Right lobe of liver (tissue), 6 donors: ENCODE measurements around the gene RPS6KB1. TPM values are rescaled to one million over a fixed set of nuclear protein-coding genes. Genes with fewer than 3 reads are reported as not detected.
"Not testable (repeated sequence)": the region's sequence is repeated elsewhere in the genome, so short reads cannot be mapped to it uniquely, and the experiment has no call there.

Experiments
- ATAC-seq, 4 donors: fragments of 200-7000 bp; cut with Tn5 transposase; one replicate each; pipeline ENCODE4 v1.9.1; 2020; ENCODE audit warnings: mild to moderate bottlenecking in 4 of 4, moderate library complexity in 4 of 4
- DNase-seq, 3 donors: peaks; one replicate each; pipeline ENCODE4 v3.0.0-alpha.2; 2020
- H3K27ac ChIP-seq, 3 donors: fragments of 200-600 bp; one replicate each; pipeline ENCODE4 v1.8.0; 2022
- H3K27me3 ChIP-seq, 2 donors: fragments of 200-600 bp; one replicate each; pipeline ENCODE4 v1.8.0; 2022
- H3K36me3 ChIP-seq, 4 donors: fragments of 200-600 bp; sonication (generic) in 1 of 4; one replicate each; pipeline versions ENCODE4 v1.5.1 to v1.8.0; 2017 to 2022; ENCODE audit warnings: control low read depth in 1 of 4
- H3K4me1 ChIP-seq, 4 donors: fragments of 200-600 bp; sonication (generic) in 1 of 4; one replicate each; pipeline versions ENCODE4 v1.5.1 to v1.8.0; 2017 to 2022; ENCODE audit warnings: control low read depth in 1 of 4
- H3K4me3 ChIP-seq, 3 donors: fragments of 200-600 bp; one replicate each; pipeline ENCODE4 v1.8.0; 2022
- H3K9me3 ChIP-seq, 4 donors: fragments of 200-600 bp; sonication (generic) in 1 of 4; one replicate each; pipeline versions ENCODE4 v1.5.1 to v1.8.0; 2017 to 2022; ENCODE audit warnings: control low read depth in 1 of 4
- POLR2A ChIP-seq: fragments of 450-650 bp; IDR thresholded peaks from one replicate; pipeline ENCODE4 v1.6.1; 2017; ENCODE audit warnings: antibody characterized with exemption, mild to moderate bottlenecking
- WGBS: methylation state at CpG from one replicate; pipeline ENCODE4 v1.1.6; 2018; ENCODE audit warnings: low coverage, low lambda C conversion rate; ENCODE audit not compliant: insufficient coverage; ENCODE audit errors: missing lambda C conversion rate; 5-methylcytosine and 5-hydroxymethylcytosine counted together
- intact Hi-C, 2 donors: fragments of 100-400 bp; cut with DNase I; formaldehyde crosslinking; loops; one replicate each; pipeline versions ENCODE4 v1.11.2 to v1.14.1; 2022
- total RNA-seq, 6 experiments: library from RNA; depleted of rRNA in 2 of 6; stranded (reverse); fragments of >200 nt in 2 of 6; fragmentation: NEBNext Ultra II Directional in 3 of 6; extraction: Animal tissue kit (Norgen Biotek cat#: 25700) in 3 of 6; gene quantifications; one replicate each; pipeline versions ENCODE4 v1.1.0 to v1.2.4, GENCODE V29; 2016 to 2023
- TF ChIP-seq, protein P1 (sequence below), 4 donors: fragments of 200-600 bp in 3 of 4; fragments of 450-650 bp in 1 of 4; IDR thresholded peaks; one replicate each; pipeline versions ENCODE4 v1.5.1 to v1.8.0; 2016 to 2022; ENCODE audit warnings: antibody characterized with exemption in 4 of 4, mild to moderate bottlenecking in 2 of 4
- donor health status: DM: no; HTN: yes; CAD: no.
- donor health status: DM: no; HTN: no; CAD: no.
- donor health status: DM: no; HTN: no; CAD: no.
- donor health status: DM: no; HTN: yes; CAD: no.
- donor health status: DM: no; HTN: yes; CAD: no.

RPS6KB1 gene
- total RNA-seq, 6 experiments from 2014 or later = 11.3 to 20.3 (median 14.8) TPM

DNA sequence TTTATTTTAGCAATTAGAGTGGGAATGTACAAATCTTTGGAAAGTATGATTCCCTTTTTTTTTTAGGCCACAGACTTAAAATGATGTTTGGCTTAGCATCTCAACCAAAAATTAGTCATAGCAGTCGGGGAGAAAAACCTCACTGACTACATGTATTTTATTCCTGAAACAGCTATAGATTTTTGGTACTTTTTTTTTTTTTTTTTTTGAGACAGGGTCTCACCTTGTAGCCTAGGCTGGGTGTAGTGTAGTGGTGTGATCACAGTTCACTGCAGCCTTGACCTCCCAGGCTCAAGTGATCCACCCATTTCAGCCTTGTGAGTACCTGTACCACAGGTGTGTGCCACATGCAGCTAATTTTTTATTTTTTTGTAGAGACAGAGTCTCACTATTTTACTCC is 48.2 kb downstream of the RPS6KB1 start:
- WGBS = 83% methylated on average over 1 of the region's 1 CpG
- no peaks in the 10 kb centered on the region for H3K27me3 ChIP-seq
- no peaks in the 10 kb centered on the region for H3K4me1 ChIP-seq
- intact Hi-C loops = no loop called here
- TF ChIP-seq, protein P1, sequence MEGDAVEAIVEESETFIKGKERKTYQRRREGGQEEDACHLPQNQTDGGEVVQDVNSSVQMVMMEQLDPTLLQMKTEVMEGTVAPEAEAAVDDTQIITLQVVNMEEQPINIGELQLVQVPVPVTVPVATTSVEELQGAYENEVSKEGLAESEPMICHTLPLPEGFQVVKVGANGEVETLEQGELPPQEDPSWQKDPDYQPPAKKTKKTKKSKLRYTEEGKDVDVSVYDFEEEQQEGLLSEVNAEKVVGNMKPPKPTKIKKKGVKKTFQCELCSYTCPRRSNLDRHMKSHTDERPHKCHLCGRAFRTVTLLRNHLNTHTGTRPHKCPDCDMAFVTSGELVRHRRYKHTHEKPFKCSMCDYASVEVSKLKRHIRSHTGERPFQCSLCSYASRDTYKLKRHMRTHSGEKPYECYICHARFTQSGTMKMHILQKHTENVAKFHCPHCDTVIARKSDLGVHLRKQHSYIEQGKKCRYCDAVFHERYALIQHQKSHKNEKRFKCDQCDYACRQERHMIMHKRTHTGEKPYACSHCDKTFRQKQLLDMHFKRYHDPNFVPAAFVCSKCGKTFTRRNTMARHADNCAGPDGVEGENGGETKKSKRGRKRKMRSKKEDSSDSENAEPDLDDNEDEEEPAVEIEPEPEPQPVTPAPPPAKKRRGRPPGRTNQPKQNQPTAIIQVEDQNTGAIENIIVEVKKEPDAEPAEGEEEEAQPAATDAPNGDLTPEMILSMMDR (IDR thresholded peaks at IDR 0.05) = no peak
- no peak for TF ChIP-seq POLR2A
- no peak for ATAC-seq
- H3K27ac ChIP-seq = no peak overlapping the region
- peaks cover 0 to 65% (median 12%) of the 10 kb centered on the region in 4 donors for H3K36me3 ChIP-seq
- no peak for DNase-seq
- no peak overlapping the region for H3K4me3 ChIP-seq
- no peaks in the 10 kb centered on the region for H3K9me3 ChIP-seq

DNA sequence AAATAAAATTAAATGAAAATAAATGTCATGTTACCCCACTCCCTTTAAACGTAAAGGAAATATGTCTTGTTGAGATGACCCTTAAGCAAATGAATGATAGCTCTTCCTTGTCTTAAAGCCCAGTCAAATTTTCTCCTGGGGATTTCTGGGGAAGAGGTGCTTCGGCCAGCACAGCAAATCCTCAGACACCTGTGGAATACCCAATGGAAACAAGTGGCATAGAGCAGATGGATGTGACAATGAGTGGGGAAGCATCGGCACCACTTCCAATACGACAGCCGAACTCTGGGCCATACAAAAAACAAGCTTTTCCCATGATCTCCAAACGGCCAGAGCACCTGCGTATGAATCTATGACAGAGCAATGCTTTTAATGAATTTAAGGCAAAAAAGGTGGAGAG is 53.5 kb downstream of the RPS6KB1 start:
- H3K27ac ChIP-seq, ATAC-seq, H3K27me3 ChIP-seq, H3K9me3 ChIP-seq, H3K4me3 ChIP-seq, DNase-seq, H3K4me1 ChIP-seq, intact Hi-C loops: not testable (repeated sequence)
- 91% methylated on average over 5 of the region's 7 CpGs for WGBS
- peaks cover 0 to 46% (median 18%) of the 10 kb centered on the region in 4 donors for H3K36me3 ChIP-seq

DNA sequence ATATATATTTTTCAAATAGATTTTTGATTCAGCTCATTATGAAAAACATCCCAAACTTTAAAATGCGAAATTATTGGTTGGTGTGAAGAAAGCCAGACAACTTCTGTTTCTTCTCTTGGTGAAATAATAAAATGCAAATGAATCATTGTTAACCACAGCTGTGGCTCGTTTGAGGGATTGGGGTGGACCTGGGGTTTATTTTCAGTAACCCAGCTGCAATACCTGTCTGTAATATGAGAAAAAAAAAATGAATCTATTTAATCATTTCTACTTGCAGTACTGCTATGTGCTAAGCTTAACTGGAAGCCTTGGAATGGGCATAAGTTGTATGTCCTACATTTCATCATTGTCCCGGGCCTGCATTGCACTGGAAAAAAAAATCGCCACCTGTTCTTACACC is 54.4 kb downstream of the RPS6KB1 start:
- intact Hi-C loops = not testable (repeated sequence)

DNA sequence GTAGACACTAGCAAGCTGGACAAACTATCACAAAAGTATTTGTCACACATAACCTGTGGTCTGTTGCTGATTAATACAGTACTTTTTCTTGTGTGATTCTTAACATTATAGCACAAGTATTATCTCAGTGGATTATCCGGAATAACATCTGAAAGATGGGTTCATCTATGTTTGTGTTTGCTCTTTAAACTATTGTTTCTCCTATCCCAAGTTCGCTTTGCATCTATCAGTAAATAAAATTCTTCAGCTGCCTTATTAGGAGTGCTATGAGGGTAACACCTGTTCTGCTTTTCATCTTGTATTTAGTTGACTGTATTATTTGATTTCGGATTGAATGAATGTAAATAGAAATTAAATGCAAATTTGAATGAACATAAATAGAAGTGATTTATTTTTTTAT is 57.1 kb downstream of the RPS6KB1 start:
- Histone ChIP-seq H3K27ac (no peak overlapping the region), H3K4me1 (no peaks in the 10 kb centered on the region), H3K9me3 (no peaks in the 10 kb centered on the region), H3K36me3 (peaks cover 0 to 36% (median 17%) of the 10 kb centered on the region in 4 donors), H3K27me3 (no peaks in the 10 kb centered on the region), H3K4me3 (no peak overlapping the region)
- ATAC-seq = no peak
- no peak for DNase-seq
- 84% methylated on average over 3 of the region's 3 CpGs for WGBS
- TF ChIP-seq POLR2A = no peak
- TF ChIP-seq, protein P1 (IDR thresholded peaks at IDR 0.05) = no peak
- intact Hi-C loops = no loop called here

More for the DNA sequence above, 54.4 kb downstream of the RPS6KB1 start:
- not testable (repeated sequence) for ATAC-seq, H3K9me3 ChIP-seq, H3K4me1 ChIP-seq, H3K27ac ChIP-seq, DNase-seq, H3K4me3 ChIP-seq, H3K27me3 ChIP-seq
- WGBS = 84% methylated on average over 4 of the region's 4 CpGs
- H3K36me3 ChIP-seq = peaks cover 0 to 39% (median 17%) of the 10 kb centered on the region in 4 donors

DNA sequence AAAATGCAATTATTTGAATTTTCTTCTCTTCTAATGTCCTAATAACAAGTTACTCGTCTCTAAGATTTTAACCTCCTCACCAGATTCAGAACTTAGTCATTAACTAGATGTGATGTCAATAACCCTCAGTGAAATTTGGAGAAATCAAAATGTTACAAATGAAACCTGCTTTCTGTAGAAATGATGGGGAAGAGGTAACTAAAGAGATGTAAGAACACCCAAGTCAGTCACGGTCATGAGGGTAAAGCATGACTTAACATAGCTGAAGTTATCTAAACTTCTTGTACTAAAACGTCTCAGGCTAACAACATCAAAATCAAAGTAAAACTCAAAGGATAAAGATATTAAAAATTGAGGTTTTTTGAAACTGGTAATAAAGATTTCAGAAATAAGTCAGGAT is 61.9 kb downstream of the RPS6KB1 start:
- peaks cover 4 to 40% (median 8%) of the 10 kb centered on the region in 4 donors for H3K36me3 ChIP-seq
- H3K9me3 ChIP-seq = no peaks in the 10 kb centered on the region
- intact Hi-C loops = no loop called here
- DNase-seq (no peak), ATAC-seq (no peak)
- no peak overlapping the region for H3K4me3 ChIP-seq
- no peaks in the 10 kb centered on the region for H3K27me3 ChIP-seq
- no peak overlapping the region for H3K27ac ChIP-seq
- H3K4me1 ChIP-seq = no peaks in the 10 kb centered on the region
- TF ChIP-seq, protein P1 (IDR thresholded peaks at IDR 0.05) = no peak
- TF ChIP-seq POLR2A = no peak
- 89% methylated on average over 3 of the region's 3 CpGs for WGBS

DNA sequence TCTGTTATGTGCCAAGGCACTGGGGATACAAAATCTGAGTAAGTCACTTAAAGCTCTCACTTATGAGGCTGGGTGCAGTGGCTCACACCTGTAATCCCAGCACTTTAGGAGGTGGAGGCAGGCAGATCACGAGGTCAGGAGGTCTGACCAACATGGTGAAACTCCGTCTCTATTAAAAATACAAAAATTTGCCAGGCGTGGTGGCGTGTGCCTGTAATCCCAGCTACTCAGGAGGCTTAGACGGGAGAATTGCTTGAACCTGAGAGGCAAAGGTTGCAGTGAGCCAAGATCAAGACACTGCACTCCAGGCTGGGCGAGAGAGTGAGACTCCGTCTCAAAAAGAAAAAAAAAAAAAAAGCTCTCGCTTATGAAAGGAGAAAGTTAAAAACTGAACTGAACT is 66.7 kb downstream of the RPS6KB1 start:
- H3K4me3 ChIP-seq, H3K27ac ChIP-seq, H3K9me3 ChIP-seq, ATAC-seq, H3K4me1 ChIP-seq, H3K27me3 ChIP-seq, DNase-seq, intact Hi-C loops: not testable (repeated sequence)
- WGBS = 97% methylated on average over 7 of the region's 8 CpGs
- peaks cover 0 to 30% (median 7%) of the 10 kb centered on the region in 4 donors for H3K36me3 ChIP-seq
